Measurements from ENCODE around the gene MPDZ.

The MPDZ gene

GRCh38 chr9:13186091-13186490, 93.4 kb downstream of the MPDZ start:
- H2AK5ac ChIP-seq (ENCODE audit: low read depth, low read length), result no peak overlapping the region
- no peak overlapping the region for H2BK12ac ChIP-seq (ENCODE audit: low read length)
- H2BK5ac ChIP-seq (ENCODE audit: low read length), result no peak overlapping the region
- H2AFZ ChIP-seq (ENCODE audit: low read length), result no peak overlapping the region
- no peaks in the 10 kb centered on the region for H3K27me3 ChIP-seq (ENCODE audit: control insufficient read depth in 3 of 3, insufficient read depth in 3 of 3, low read depth in 1 of 3, low read length in 3 of 3)
- H3K79me1 ChIP-seq (ENCODE audit: low read depth, low read length), result no peaks in the 10 kb centered on the region
- DNase-seq (ENCODE audit: low spot score), result no peak
- H3K23ac ChIP-seq (ENCODE audit: low read depth, low read length, poor library complexity), result no peak overlapping the region
- no peak overlapping the region for H3K9ac ChIP-seq (ENCODE audit: low read depth, low read length, poor library complexity)
- no peak overlapping the region for H4K8ac ChIP-seq (ENCODE audit: low read depth, low read length)
- H4K91ac ChIP-seq (ENCODE audit: low read depth, low read length, poor library complexity), result no peak overlapping the region
- no peak overlapping the region for H2BK120ac ChIP-seq (ENCODE audit: low read depth, low read length)
- peaks cover 0 to 3% of the 10 kb centered on the region in 2 donors for H3K4me1 ChIP-seq (ENCODE audit: control insufficient read depth in 2 of 2, insufficient read depth in 1 of 2, low read depth in 1 of 2, low read length in 2 of 2)
- H3K4ac ChIP-seq (ENCODE audit: low read length), result no peak overlapping the region
- no peaks in the 10 kb centered on the region for H3K9me3 ChIP-seq (replicated peaks in 1 of 2; ENCODE audit: control insufficient read depth in 2 of 2, insufficient read depth in 1 of 2, low read depth in 1 of 2, low read length in 2 of 2)
- peaks cover 10 to 95% of the 10 kb centered on the region in 2 donors for H3K36me3 ChIP-seq (replicated peaks in 1 of 2; ENCODE audit: control insufficient read depth in 2 of 2, insufficient read depth in 2 of 2, low read length in 2 of 2)
- WGBS, 2 donors (ENCODE audit: extremely low coverage in 2 of 2, insufficient read length in 2 of 2, insufficient replicate concordance in 1 of 2), result 100% methylated on average over 1 of the region's 1 CpG
- no peak overlapping the region for H3K27ac ChIP-seq (replicated peaks; ENCODE audit: low read length)
- H2BK15ac ChIP-seq (ENCODE audit: low read length), result no peak overlapping the region
- no peak overlapping the region for H3K18ac ChIP-seq (ENCODE audit: low read length)
- no peak overlapping the region for H3K4me2 ChIP-seq (ENCODE audit: insufficient read depth, low read length, poor library complexity, severe bottlenecking)
- no peak overlapping the region for H3K14ac ChIP-seq (ENCODE audit: low read length)
- no peak overlapping the region for H3K4me3 ChIP-seq (ENCODE audit: low read length in 2 of 2)

GRCh38 chr9:13181652-13182051, 97.8 kb downstream of the MPDZ start:
- H3K79me1 ChIP-seq (ENCODE audit: low read depth, low read length), result no peaks in the 10 kb centered on the region
- peaks cover 3% of the 10 kb centered on the region in 2 donors for H3K4me1 ChIP-seq (ENCODE audit: control insufficient read depth in 2 of 2, insufficient read depth in 1 of 2, low read depth in 1 of 2, low read length in 2 of 2)
- H3K14ac ChIP-seq (ENCODE audit: low read length), result no peak overlapping the region
- no peak overlapping the region for H3K18ac ChIP-seq (ENCODE audit: low read length)
- H3K4me2 ChIP-seq (ENCODE audit: insufficient read depth, low read length, poor library complexity, severe bottlenecking), result no peak overlapping the region
- no peak overlapping the region for H2BK12ac ChIP-seq (ENCODE audit: low read length)
- no CpG with 5 or more reads among the region's 2 CpGs for WGBS, 2 donors (ENCODE audit: extremely low coverage in 2 of 2, insufficient read length in 2 of 2, insufficient replicate concordance in 1 of 2)
- H2BK5ac ChIP-seq (ENCODE audit: low read length), result no peak overlapping the region
- no peak overlapping the region for H2BK120ac ChIP-seq (ENCODE audit: low read depth, low read length)
- H3K27ac ChIP-seq (replicated peaks; ENCODE audit: low read length), result no peak overlapping the region
- no peak overlapping the region for H3K23ac ChIP-seq (ENCODE audit: low read depth, low read length, poor library complexity)
- no peaks in the 10 kb centered on the region for H3K9me3 ChIP-seq (replicated peaks in 1 of 2; ENCODE audit: control insufficient read depth in 2 of 2, insufficient read depth in 1 of 2, low read depth in 1 of 2, low read length in 2 of 2)
- H3K4me3 ChIP-seq (ENCODE audit: low read length in 2 of 2), result no peak overlapping the region
- H4K8ac ChIP-seq (ENCODE audit: low read depth, low read length), result no peak overlapping the region
- peak; percentile 35 for DNase-seq (ENCODE audit: low spot score)
- no peak overlapping the region for H2BK15ac ChIP-seq (ENCODE audit: low read length)
- H2AFZ ChIP-seq (ENCODE audit: low read length), result no peak overlapping the region
- H3K27me3 ChIP-seq (ENCODE audit: control insufficient read depth in 3 of 3, insufficient read depth in 3 of 3, low read depth in 1 of 3, low read length in 3 of 3), result no peaks in the 10 kb centered on the region
- no peak overlapping the region for H2AK5ac ChIP-seq (ENCODE audit: low read depth, low read length)
- no peak overlapping the region for H4K91ac ChIP-seq (ENCODE audit: low read depth, low read length, poor library complexity)
- H3K4ac ChIP-seq (ENCODE audit: low read length), result no peak overlapping the region
- H3K36me3 ChIP-seq (replicated peaks in 1 of 2; ENCODE audit: control insufficient read depth in 2 of 2, insufficient read depth in 2 of 2, low read length in 2 of 2), result peaks cover 3 to 86% of the 10 kb centered on the region in 2 donors
- H3K9ac ChIP-seq (ENCODE audit: low read depth, low read length, poor library complexity), result no peak overlapping the region

- Histone ChIP-seq H2BK5ac (ENCODE audit: low read length) (no peak overlapping the region), H3K23ac (ENCODE audit: low read depth, low read length, poor library complexity) (no peak overlapping the region), H3K79me1 (ENCODE audit: low read depth, low read length) (no peaks in the 10 kb centered on the region), H3K27ac (replicated peaks; ENCODE audit: low read length) (no peak overlapping the region), H4K8ac (ENCODE audit: low read depth, low read length) (no peak overlapping the region), H3K4me1 (ENCODE audit: control insufficient read depth in 2 of 2, insufficient read depth in 1 of 2, low read depth in 1 of 2, low read length in 2 of 2) (peaks cover 3% of the 10 kb centered on the region in 2 donors), H3K14ac (ENCODE audit: low read length) (no peak overlapping the region), H3K27me3 (ENCODE audit: control insufficient read depth in 3 of 3, insufficient read depth in 3 of 3, low read depth in 1 of 3, low read length in 3 of 3) (no peaks in the 10 kb centered on the region), H4K91ac (ENCODE audit: low read depth, low read length, poor library complexity) (no peak overlapping the region), H3K18ac (ENCODE audit: low read length) (no peak overlapping the region), H3K4me2 (ENCODE audit: insufficient read depth, low read length, poor library complexity, severe bottlenecking) (no peak overlapping the region), H3K4ac (ENCODE audit: low read length) (no peak overlapping the region), H3K9ac (ENCODE audit: low read depth, low read length, poor library complexity) (no peak overlapping the region), H2BK12ac (ENCODE audit: low read length) (no peak overlapping the region), H2BK120ac (ENCODE audit: low read depth, low read length) (no peak overlapping the region), H2AK5ac (ENCODE audit: low read depth, low read length) (no peak overlapping the region), H2BK15ac (ENCODE audit: low read length) (no peak overlapping the region), H2AFZ (ENCODE audit: low read length) (no peak overlapping the region), H3K9me3 (replicated peaks in 1 of 2; ENCODE audit: control insufficient read depth in 2 of 2, insufficient read depth in 1 of 2, low read depth in 1 of 2, low read length in 2 of 2) (no peaks in the 10 kb centered on the region), H3K36me3 (replicated peaks in 1 of 2; ENCODE audit: control insufficient read depth in 2 of 2, insufficient read depth in 2 of 2, low read length in 2 of 2) (peaks cover 9 to 87% of the 10 kb centered on the region in 2 donors), H3K4me3 (ENCODE audit: low read length in 2 of 2) (no peak overlapping the region)
- no CpG with 5 or more reads among the region's 3 CpGs for WGBS, 2 donors (ENCODE audit: extremely low coverage in 2 of 2, insufficient read length in 2 of 2, insufficient replicate concordance in 1 of 2)
- no peak for DNase-seq (ENCODE audit: low spot score)
Measured at GRCh38 chr9:13179257-13179656, 100.2 kb downstream of the MPDZ start.

- Histone ChIP-seq H3K4me2 (ENCODE audit: insufficient read depth, low read length, poor library complexity, severe bottlenecking) (no peak overlapping the region), H3K27ac (replicated peaks; ENCODE audit: low read length) (no peak overlapping the region), H2AK5ac (ENCODE audit: low read depth, low read length) (no peak overlapping the region), H3K4me1 (ENCODE audit: control insufficient read depth in 2 of 2, insufficient read depth in 1 of 2, low read depth in 1 of 2, low read length in 2 of 2) (peaks cover 0 to 3% of the 10 kb centered on the region in 2 donors), H3K4me3 (ENCODE audit: low read length in 2 of 2) (no peak overlapping the region), H3K79me1 (ENCODE audit: low read depth, low read length) (no peaks in the 10 kb centered on the region), H2BK12ac (ENCODE audit: low read length) (no peak overlapping the region), H3K36me3 (replicated peaks in 1 of 2; ENCODE audit: control insufficient read depth in 2 of 2, insufficient read depth in 2 of 2, low read length in 2 of 2) (peaks cover 6 to 77% of the 10 kb centered on the region in 2 donors), H3K4ac (ENCODE audit: low read length) (no peak overlapping the region), H2AFZ (ENCODE audit: low read length) (no peak overlapping the region), H4K91ac (ENCODE audit: low read depth, low read length, poor library complexity) (no peak overlapping the region), H3K9ac (ENCODE audit: low read depth, low read length, poor library complexity) (no peak overlapping the region), H2BK5ac (ENCODE audit: low read length) (no peak overlapping the region), H3K18ac (ENCODE audit: low read length) (no peak overlapping the region), H2BK120ac (ENCODE audit: low read depth, low read length) (no peak overlapping the region), H3K27me3 (ENCODE audit: control insufficient read depth in 3 of 3, insufficient read depth in 3 of 3, low read depth in 1 of 3, low read length in 3 of 3) (no peaks in the 10 kb centered on the region), H4K8ac (ENCODE audit: low read depth, low read length) (no peak overlapping the region), H3K23ac (ENCODE audit: low read depth, low read length, poor library complexity) (no peak overlapping the region), H3K9me3 (replicated peaks in 1 of 2; ENCODE audit: control insufficient read depth in 2 of 2, insufficient read depth in 1 of 2, low read depth in 1 of 2, low read length in 2 of 2) (no peaks in the 10 kb centered on the region), H3K14ac (ENCODE audit: low read length) (no peak overlapping the region), H2BK15ac (ENCODE audit: low read length) (no peak overlapping the region)
- DNase-seq (ENCODE audit: low spot score), result no peak
- no CpG with 5 or more reads among the region's 2 CpGs for WGBS, 2 donors (ENCODE audit: extremely low coverage in 2 of 2, insufficient read length in 2 of 2, insufficient replicate concordance in 1 of 2)
Measured at GRCh38 chr9:13175732-13176131, 103.8 kb downstream of the MPDZ start.

Measured in neuronal stem cell (in vitro differentiated cells).